HepG2 (cell line): ENCODE results near the gene SETD1A. TPM values are rescaled to one million over a fixed set of nuclear protein-coding genes. Genes with fewer than 3 reads are reported as not detected.

Experiments
- CBX5 ChIP-seq: sonication (generic); formaldehyde crosslinking; IDR thresholded peaks from 2 replicates; pipeline ENCODE4 v1.4.0; 2020; ENCODE audit warnings: missing genetic modification reagents, borderline replicate concordance
- DMAP1 ChIP-seq: IDR thresholded peaks from 2 replicates; pipeline ENCODE4 v1.6.1; 2016
- HNRNPK ChIP-seq: fragments of 200-400 bp; formaldehyde crosslinking; IDR thresholded peaks from 2 replicates; pipeline ENCODE4 v1.6.1; 2018; ENCODE audit warnings: low read length, low read depth, moderate library complexity, mild to moderate bottlenecking; ENCODE audit not compliant: poor library complexity, severe bottlenecking
- KLF13 ChIP-seq: sonication (generic); formaldehyde crosslinking; IDR thresholded peaks from 2 replicates; pipeline ENCODE4 v1.4.0; 2020; ENCODE audit warnings: mild to moderate bottlenecking, missing genetic modification reagents
- KLF6 ChIP-seq: IDR thresholded peaks from 2 replicates; pipeline ENCODE4 v1.8.0; 2016; ENCODE audit warnings: missing biosample characterization, missing genetic modification reagents
- MXD4 ChIP-seq: IDR thresholded peaks from 2 replicates; pipeline ENCODE4 v1.6.1; 2016; ENCODE audit warnings: mild to moderate bottlenecking, missing biosample characterization, missing genetic modification reagents
- SUZ12 ChIP-seq: fragments of 150-350 bp; IDR thresholded peaks from 2 replicates; pipeline ENCODE4 v1.6.1; 2014; ENCODE audit warnings: low read depth, low read length
- TCF7 ChIP-seq: sonication (generic); IDR thresholded peaks from 2 replicates; pipeline ENCODE4 v1.6.1; 2016; ENCODE audit warnings: antibody characterized with exemption, low read depth
- ZMYM4 ChIP-seq: sonication (generic); formaldehyde crosslinking; IDR thresholded peaks from 2 replicates; pipeline ENCODE4 v1.8.1; 2023; ENCODE audit warnings: mild to moderate bottlenecking, missing genetic modification reagents
- ZNF205 ChIP-seq: IDR thresholded peaks from 2 replicates; pipeline ENCODE4 v1.6.1; 2018; ENCODE audit warnings: missing biosample characterization, missing genetic modification reagents
- ZNF264 ChIP-seq: sonication (generic); formaldehyde crosslinking; IDR thresholded peaks from 2 replicates; pipeline ENCODE4 v1.4.0; 2020; ENCODE audit warnings: missing genetic modification reagents
- ZNF557 ChIP-seq: sonication (generic); formaldehyde crosslinking; IDR thresholded peaks from 2 replicates; pipeline ENCODE4 v1.4.0; 2020; ENCODE audit warnings: missing genetic modification reagents
- ZNF766 ChIP-seq: sonication (generic); formaldehyde crosslinking; IDR thresholded peaks from 2 replicates; pipeline ENCODE4 v1.5.0; 2020; ENCODE audit warnings: missing genetic modification reagents, borderline replicate concordance
- ZNF788 ChIP-seq: sonication (generic); formaldehyde crosslinking; IDR thresholded peaks from 2 replicates; pipeline ENCODE4 v1.5.0; 2020; ENCODE audit warnings: mild to moderate bottlenecking, missing genetic modification reagents, borderline replicate concordance
- polyA plus RNA-seq, 8 experiments: library from polyadenylated mRNA; depleted of rRNA in 3 of 8; stranded (reverse) in 7 of 8; unstranded in 1 of 8; fragments of >200 nt; fragmentation: Illumina TruSeq in 4 of 8; extraction: Trizol in 4 of 8; gene quantifications; 2 replicates each; pipeline versions ENCODE4 v1.2.1 to v1.2.3, GENCODE V29; 2011 to 2016; ENCODE audit warnings: low read depth in 4 of 8, missing spikeins in 1 of 8, mixed read lengths in 1 of 8; ENCODE audit not compliant: insufficient read depth in 1 of 8
- total RNA-seq, 5 experiments: library from RNA; depleted of rRNA; stranded (reverse); fragments of >200 nt; fragmentation: Illumina TruSeq; extraction: Trizol; gene quantifications; 2 replicates each; pipeline ENCODE4 v1.2.3, GENCODE V29; 2016; ENCODE audit warnings: low read depth in 1 of 5
- TF ChIP-seq, protein P1 (sequence below): sonication (generic); formaldehyde crosslinking; IDR thresholded peaks from 2 replicates; pipeline ENCODE4 v1.4.0; 2020; ENCODE audit warnings: missing genetic modification reagents
- TF ChIP-seq, protein P2 (sequence below): sonication (generic); formaldehyde crosslinking; IDR thresholded peaks from 2 replicates; pipeline ENCODE4 v1.4.0; 2020; ENCODE audit warnings: missing genetic modification reagents, borderline replicate concordance
- TF ChIP-seq, protein P3 (sequence below): sonication (generic); formaldehyde crosslinking; conservative IDR thresholded peaks from 2 replicates; pipeline ENCODE4 v1.8.1; 2023; ENCODE audit warnings: missing genetic modification reagents

SETD1A gene
- total and polyA plus RNA-seq, 2 of the 13 experiments (the other 11 are each of a cell fraction or from before 2014, with no cell fraction given) = 3.8 to 5.6 TPM

DNA sequence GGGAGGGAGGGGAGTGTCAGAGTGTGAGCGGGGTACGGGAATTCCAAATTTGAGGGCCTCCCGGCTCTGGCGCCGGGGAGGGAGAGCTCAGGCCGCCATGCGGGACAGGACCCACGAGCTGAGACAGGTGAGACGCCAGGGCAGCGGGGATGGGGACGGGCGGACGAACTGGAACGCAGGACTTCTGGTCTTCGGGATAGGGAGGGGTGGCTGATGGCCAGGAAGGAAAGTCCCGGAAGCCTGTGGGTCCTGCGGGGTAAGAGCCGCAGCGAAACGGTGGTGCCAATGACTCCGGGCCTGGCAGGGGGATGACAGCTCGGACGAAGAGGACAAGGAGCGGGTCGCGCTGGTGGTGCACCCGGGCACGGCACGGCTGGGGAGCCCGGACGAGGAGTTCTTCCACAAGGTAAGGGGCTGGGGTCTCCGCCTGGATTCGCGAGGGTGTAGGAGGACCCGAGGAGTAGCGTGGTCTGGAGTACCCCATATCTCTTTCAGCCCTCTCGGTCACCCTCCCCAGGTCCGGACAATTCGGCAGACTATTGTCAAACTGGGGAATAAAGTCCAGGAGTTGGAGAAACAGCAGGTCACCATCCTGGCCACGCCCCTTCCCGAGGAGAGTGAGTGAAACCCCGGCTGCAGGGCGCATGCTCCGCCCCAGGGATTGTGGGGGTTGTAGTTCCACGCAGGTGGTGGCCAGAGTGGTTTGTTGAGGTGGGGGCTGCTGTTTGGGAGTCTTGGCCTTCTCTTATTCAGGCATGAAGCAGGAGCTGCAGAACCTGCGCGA, 76.3 kb downstream of the SETD1A start (continued):
- TF ChIP-seq KLF6 (CRISPR knock-in tag) (peak; percentile 62), ZNF766 (no peak), TCF7 (no peak), HNRNPK (peak; percentile 35), MXD4 (CRISPR knock-in tag) (no peak), ZMYM4 (CRISPR knock-in tag) (no peak), KLF13 (CRISPR knock-in tag) (no peak), ZNF264 (CRISPR knock-in tag) (peak; percentile 74; the same call in 1 of the 2 replicates), DMAP1 (CRISPR knock-in tag) (no peak), CBX5 (CRISPR knock-in tag) (no peak), ZNF557 (CRISPR knock-in tag) (0 out of 2 replicates have a peak, but pooled peaks have one; percentile 75), ZNF788 (CRISPR knock-in tag) (peak; percentile 79; the same call in 1 of the 2 replicates), ZNF205 (no peak), SUZ12 (peak; percentile 76)
- TF ChIP-seq, protein P1, sequence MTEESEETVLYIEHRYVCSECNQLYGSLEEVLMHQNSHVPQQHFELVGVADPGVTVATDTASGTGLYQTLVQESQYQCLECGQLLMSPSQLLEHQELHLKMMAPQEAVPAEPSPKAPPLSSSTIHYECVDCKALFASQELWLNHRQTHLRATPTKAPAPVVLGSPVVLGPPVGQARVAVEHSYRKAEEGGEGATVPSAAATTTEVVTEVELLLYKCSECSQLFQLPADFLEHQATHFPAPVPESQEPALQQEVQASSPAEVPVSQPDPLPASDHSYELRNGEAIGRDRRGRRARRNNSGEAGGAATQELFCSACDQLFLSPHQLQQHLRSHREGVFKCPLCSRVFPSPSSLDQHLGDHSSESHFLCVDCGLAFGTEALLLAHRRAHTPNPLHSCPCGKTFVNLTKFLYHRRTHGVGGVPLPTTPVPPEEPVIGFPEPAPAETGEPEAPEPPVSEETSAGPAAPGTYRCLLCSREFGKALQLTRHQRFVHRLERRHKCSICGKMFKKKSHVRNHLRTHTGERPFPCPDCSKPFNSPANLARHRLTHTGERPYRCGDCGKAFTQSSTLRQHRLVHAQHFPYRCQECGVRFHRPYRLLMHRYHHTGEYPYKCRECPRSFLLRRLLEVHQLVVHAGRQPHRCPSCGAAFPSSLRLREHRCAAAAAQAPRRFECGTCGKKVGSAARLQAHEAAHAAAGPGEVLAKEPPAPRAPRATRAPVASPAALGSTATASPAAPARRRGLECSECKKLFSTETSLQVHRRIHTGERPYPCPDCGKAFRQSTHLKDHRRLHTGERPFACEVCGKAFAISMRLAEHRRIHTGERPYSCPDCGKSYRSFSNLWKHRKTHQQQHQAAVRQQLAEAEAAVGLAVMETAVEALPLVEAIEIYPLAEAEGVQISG = peak; percentile 80
- TF ChIP-seq, protein P2, sequence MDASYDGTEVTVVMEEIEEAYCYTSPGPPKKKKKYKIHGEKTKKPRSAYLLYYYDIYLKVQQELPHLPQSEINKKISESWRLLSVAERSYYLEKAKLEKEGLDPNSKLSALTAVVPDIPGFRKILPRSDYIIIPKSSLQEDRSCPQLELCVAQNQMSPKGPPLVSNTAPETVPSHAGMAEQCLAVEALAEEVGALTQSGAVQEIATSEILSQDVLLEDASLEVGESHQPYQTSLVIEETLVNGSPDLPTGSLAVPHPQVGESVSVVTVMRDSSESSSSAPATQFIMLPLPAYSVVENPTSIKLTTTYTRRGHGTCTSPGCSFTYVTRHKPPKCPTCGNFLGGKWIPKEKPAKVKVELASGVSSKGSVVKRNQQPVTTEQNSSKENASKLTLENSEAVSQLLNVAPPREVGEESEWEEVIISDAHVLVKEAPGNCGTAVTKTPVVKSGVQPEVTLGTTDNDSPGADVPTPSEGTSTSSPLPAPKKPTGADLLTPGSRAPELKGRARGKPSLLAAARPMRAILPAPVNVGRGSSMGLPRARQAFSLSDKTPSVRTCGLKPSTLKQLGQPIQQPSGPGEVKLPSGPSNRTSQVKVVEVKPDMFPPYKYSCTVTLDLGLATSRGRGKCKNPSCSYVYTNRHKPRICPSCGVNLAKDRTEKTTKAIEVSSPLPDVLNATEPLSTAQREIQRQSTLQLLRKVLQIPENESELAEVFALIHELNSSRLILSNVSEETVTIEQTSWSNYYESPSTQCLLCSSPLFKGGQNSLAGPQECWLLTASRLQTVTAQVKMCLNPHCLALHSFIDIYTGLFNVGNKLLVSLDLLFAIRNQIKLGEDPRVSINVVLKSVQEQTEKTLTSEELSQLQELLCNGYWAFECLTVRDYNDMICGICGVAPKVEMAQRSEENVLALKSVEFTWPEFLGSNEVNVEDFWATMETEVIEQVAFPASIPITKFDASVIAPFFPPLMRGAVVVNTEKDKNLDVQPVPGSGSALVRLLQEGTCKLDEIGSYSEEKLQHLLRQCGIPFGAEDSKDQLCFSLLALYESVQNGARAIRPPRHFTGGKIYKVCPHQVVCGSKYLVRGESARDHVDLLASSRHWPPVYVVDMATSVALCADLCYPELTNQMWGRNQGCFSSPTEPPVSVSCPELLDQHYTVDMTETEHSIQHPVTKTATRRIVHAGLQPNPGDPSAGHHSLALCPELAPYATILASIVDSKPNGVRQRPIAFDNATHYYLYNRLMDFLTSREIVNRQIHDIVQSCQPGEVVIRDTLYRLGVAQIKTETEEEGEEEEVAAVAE (CRISPR knock-in tag) = no peak
- TF ChIP-seq, protein P3, sequence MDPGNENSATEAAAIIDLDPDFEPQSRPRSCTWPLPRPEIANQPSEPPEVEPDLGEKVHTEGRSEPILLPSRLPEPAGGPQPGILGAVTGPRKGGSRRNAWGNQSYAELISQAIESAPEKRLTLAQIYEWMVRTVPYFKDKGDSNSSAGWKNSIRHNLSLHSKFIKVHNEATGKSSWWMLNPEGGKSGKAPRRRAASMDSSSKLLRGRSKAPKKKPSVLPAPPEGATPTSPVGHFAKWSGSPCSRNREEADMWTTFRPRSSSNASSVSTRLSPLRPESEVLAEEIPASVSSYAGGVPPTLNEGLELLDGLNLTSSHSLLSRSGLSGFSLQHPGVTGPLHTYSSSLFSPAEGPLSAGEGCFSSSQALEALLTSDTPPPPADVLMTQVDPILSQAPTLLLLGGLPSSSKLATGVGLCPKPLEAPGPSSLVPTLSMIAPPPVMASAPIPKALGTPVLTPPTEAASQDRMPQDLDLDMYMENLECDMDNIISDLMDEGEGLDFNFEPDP = no peak
